GM11168 (cell line): Measurements from ENCODE around the gene AVPR1A.

ENCODE experiments used
- in situ Hi-C: fragments of 300-500 bp; cut with MboI; formaldehyde crosslinking; loops from one replicate; pipeline ENCODE4 v1.12.0; 2022; ENCODE audit warnings: low sequenced_read_pairs; ENCODE audit not compliant: unreplicated experiment

Gene AVPR1A

DNA sequence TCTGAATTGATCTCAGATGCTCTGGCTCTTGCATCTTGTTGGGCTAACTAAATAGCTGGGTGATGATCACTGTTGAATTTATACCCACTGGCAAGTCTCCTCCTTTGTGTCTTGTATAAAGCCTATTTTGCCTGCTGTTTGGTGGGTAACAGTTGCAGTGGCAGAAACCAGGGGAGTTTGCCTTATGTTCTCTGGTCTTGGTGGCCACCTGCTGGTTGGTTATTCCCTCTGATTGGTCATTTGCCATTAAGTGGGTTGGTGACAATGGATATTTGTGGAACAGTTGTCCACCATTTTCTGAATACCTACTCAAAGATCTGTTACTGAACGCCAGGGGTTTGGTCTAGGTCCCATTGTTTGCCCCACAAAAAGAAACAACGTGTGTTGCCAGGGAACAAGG lies 52.1 kb downstream of the AVPR1A start:
- in situ Hi-C loops = no loop called here

DNA sequence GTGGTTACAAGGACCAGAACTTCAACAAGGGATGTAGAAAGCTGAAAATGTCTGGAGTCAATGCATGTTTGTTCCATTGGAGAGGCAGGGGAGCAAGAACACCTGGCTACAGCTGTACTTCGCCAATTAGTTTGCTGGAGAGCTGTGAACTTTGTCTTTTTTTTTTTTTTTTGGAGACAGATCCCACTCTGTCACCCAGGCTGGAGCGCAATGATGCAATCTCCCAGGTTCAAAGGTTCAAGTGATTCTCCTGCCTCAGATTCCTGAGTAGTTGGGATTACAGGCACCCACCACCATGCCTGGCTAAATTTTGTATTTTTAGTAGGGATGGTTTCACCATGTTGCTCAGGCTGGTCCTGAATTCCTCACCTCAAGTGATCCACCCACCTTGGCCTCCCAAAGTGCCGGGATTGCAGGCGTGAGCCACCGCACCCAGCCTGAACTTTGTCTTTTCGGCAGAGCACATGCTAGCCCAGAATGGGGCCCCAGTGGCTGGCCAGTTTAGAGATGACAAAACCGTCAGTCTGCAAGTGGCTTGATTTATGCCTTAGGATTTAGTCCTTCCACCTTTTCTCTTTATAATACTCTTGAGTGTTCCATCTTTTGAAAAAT lies 55.5 kb downstream of the AVPR1A start:
- in situ Hi-C loops = no loop called here

DNA sequence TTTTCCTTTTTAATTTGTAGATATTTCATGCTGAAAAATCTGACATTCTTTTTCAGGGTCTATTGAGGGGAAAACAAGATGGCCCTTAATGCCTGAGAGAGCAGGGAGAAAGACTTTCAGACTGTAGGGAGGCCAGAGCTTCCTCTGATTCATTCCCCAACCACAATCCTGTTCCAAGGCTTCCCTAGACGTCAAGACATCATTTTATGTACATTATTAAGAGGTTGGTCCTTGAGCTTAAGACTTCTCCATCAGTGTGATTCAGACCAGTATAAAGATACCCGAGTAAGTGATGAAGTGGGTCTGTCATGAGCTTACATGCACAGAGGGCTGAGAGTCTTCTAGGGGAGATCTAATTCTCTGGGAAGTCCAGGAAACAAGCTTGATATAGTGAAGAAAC lies 57.3 kb downstream of the AVPR1A start:
- in situ Hi-C loops = no loop called here

DNA sequence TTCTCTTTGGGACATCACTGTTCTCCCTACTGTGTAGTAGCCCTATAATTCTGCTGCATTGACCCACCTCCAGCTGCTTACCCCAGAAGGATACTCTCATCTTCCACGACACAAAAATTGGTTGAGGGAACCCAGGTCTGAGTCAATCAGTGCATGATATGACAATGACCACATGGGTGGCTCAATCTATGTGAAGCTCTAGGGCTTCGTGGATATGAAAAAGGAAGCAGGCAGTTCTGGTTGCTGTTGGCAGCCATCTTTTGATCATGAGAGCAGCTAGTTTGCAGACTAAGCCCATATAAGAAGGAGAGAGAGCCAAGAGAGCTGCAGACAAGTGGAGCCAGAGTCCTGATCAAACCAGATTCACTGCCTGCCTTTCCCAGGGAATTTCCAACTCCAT lies 57.9 kb downstream of the AVPR1A start:
- in situ Hi-C loops = no loop called here
